ENCODE data around the gene CLEC3B.
"Not testable (repeated sequence)": the region's sequence is repeated elsewhere in the genome, so short reads cannot be mapped to it uniquely, and the experiment has no call there.

The CLEC3B gene

DNA sequence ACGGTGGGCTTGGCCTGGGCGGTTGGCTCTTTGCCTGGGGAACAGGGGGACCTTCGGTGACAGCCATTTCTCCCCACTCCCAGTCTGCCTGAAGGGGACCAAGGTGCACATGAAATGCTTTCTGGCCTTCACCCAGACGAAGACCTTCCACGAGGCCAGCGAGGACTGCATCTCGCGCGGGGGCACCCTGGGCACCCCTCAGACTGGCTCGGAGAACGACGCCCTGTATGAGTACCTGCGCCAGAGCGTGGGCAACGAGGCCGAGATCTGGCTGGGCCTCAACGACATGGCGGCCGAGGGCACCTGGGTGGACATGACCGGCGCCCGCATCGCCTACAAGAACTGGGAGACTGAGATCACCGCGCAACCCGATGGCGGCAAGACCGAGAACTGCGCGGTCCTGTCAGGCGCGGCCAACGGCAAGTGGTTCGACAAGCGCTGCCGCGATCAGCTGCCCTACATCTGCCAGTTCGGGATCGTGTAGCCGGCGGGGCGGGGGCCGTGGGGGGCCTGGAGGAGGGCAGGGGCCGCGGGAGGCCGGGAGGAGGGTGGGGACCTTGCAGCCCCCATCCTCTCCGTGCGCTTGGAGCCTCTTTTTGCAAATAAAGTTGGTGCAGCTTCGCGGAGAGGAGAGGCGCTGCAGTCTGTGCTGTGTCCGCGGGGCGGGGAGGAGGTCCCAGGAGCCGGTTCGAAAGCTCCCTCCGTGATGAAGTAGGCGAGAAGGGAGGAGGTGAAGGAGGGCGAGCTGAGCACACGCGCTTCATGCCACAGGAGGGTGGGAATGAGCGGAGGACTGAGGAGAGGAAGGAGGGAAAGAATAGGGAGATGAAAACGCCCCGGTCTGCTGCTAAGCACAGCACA is 9.6 kb downstream of the CLEC3B start:
- DNase-seq (ENCODE audit: low spot score) = peak; percentile 23

DNA sequence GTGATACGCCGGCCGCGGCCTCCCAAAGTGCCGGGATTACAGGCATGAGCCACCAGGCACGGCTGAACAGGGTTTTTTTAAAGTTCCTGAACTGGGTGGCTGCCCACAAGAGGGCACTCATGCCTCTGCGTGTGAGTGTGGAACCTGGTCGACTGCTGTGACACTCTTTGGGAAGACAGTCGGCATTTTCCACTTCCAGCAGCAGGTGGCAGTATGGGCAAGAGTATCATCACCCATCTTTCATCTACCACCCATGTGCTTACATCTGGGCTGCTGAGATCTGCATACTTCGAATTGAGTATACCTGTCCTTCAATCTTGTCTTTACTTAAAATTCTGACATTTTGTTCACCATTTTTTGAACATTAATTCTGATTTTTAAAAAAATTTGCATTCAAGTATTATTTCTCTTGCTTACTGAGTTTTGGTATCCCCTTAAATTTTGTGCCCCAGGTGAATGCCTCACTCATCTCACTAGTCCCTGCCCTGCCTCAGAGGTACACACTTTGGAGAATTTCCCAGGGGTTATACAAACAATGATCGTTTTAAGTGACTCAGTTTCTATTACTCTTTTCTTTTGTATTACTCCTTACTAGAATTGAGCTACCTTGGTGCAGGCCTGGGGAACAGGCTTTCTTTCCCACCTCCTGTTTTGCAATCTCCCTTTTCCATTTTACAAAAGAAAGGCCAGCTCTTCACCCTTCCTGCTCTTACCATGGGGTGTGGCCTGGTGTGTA is 11.8 kb downstream of the CLEC3B start:
- DNase-seq (ENCODE audit: low spot score) = peak; percentile 91

DNA sequence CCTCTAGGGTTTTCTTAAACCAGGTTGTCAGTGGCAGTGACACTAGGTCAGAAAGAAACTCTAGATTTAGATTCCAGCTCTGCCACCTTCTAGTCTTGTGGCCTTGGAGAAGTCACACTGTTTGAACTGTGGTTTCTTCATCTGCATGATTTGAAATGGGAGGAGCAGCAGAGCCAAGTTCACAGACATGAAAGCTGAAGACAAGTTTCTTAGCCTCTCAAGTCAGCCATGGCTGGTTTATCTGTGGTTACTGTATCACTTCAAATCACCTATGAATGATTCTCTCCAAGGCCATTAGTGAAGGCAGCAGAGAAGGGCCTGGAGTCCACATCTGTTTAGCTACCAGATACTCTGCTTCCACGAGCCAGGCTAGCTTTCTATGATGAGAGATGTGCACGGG is 15.6 kb downstream of the CLEC3B start:
- DNase-seq (ENCODE audit: low spot score) = no peak

DNA sequence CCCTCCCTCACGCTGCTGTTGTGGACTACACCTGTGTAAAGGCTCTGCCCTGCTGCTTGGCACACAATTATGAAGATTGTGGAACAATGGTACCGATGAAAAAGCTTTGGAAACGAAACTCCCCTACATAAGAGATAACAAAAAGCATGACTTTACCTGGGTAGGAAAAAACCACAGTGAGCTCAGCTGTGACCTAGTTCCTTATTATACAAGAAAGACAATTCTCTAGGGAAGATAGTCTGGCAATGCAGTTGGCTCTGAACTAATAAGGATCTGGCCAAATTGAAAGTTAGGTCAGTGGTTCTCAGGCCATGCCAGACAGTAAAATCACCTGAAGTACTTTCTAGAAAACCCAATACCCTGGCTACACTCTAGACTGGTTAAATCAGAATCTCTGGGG is 16.1 kb downstream of the CLEC3B start:
- DNase-seq (ENCODE audit: low spot score) = no peak

DNA sequence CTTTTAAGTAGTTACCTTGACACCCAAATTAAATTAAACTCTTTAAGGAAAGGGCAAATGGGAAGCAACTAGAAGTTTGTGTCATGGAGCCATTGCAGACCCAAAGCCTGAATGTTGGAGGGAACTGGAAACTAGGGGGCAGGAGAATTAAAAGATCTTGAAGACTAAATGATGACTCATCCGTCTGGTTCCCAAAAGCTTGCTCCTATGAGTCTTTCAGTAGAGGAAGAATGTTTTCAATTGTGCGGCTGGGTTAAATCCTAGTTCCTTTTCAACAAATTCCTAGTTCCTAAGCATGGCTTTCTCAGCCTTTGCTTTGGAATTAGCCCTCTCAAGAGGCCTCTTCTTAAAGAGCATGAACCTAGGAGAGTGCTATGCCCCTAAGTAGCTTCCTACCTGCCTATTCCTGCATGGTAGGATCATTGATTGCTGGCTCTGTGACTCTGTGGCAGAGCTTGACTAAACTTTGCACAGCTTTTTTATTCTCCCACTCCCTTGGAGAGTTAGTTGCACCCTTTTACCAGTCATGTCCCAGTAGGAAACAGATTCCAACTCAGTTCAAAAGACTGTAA is 17.7 kb downstream of the CLEC3B start:
- no peak for DNase-seq (ENCODE audit: low spot score)

DNA sequence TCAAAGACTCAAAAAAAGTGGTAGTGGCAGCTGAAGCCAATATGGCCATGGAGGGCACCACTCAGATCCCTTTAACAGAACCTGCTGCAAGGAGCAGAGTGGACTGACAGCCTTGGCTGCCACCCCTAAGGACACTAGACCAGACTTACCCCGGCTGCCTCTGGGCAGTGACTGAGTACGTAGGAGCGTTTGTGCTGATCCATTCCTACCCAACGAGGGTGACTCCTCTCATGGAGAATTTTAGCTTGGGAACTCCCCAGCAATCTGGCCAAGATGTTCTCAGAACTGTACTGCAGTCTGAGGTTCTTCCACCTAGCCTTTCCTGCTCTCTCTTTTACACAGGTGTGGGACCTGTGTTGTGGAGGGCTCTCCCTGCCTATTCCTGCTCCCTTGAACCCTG is 22.1 kb downstream of the CLEC3B start:
- DNase-seq (ENCODE audit: low spot score) = no peak

DNA sequence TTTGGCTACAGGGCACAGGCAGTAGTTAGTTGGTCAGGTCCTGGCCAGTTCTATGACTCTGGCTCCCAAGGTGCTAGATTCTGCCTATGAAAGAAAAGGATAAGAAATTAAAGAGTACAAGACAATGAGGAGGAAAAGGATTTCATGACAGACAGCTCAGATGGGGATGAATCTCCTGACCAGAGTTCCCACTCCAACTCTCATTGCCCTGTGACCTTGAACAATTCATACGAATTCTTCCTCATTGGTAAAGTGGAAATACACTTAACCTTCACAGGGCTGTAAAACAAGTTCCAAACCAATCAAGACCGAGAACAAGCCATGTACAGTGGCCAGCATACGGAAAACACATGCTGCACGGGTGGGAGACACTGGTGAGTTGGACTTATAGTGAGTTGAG is 23.7 kb downstream of the CLEC3B start:
- no peak for DNase-seq (ENCODE audit: low spot score)

DNA sequence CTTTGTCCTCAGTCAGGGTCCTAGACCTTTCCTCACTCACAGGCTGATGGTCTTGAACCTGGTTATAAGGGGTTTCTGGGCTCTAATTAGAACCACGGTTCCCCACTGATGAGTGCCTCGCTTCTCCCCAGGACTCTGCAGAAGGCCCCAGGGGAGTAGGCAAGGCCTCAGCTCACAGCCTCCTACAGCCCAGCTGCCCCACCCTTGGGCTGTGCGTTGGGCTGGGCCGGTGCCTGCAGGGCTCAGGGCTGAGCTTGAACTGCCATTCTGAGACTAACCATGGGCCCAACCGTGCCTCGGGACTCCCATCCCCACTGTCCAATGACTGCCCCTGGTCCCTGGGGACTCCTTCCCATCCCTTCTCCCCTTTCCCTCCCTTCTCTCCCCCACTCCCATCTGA is 25.6 kb downstream of the CLEC3B start:
- DNase-seq (ENCODE audit: low spot score) = no peak

DNA sequence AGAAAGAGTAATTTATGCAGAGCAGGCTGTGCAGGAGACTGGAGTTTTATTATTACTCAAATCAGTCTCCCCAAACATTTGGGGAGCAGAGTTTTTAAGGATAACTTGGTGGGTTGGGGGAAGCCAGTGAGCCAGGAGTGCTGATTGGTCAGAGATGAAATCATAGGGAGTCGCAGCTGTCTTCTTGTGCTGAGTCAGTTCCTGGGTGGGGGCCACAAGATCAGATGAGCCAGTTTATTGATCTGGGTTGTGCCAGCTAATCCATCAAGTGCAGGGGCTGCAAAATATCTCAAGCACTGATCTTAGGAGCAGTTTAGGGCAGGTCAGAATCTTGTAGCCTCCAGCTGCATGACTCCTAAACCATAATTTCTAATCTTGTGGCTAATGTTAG is 27.7 kb downstream of the CLEC3B start:
- not testable (repeated sequence) for DNase-seq (ENCODE audit: low spot score)

DNA sequence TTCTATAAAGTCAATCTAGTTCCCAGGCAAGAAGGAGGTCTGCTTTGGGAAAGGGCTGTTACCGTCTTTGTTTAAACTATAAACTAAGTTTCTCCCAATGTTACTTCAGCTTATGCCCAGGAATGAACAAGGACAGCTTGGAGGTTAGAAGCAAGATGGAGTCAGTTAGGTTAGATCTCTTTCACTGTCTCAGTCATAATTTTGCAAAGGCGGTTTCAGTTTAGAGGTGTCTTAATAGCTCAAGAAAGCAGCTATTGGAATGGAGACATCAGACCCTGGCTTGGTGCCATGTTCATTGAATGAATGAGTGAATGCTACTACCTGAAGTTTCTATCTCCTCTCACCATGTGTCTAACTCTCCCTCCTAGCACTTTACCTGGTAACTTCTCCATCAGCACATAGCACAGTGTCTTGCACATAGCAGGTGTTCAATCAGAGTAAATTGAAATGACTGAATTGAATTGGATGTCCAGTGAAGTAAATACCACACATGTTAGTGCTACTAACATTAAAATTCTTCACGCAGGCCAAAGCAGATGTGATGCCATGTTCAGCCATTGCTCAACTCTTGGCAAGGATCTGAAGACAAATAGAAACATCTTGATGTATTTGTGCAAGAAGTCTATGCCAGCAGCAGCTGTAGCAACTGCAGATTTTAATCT is 28.2 kb downstream of the CLEC3B start:
- no peak for DNase-seq (ENCODE audit: low spot score)

DNA sequence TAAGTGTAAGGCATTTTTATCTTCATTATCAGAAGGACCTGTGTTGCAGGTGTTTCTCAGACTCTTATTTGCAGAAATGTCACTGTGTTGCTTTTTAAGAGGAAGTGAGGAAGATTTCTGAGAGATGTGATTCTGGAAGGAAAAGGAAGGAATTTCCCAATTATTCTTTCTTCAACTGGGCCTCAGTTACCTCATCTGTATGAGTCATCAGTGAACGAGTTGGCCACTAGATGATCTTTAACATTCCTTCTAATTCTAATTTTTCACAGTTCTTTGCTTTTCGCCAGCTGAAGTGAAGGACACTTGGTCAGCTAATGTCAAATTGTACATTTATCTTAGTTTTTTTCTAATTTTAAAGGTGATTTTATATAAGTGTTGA is 28.9 kb downstream of the CLEC3B start:
- DNase-seq (ENCODE audit: low spot score) = no peak

DNA sequence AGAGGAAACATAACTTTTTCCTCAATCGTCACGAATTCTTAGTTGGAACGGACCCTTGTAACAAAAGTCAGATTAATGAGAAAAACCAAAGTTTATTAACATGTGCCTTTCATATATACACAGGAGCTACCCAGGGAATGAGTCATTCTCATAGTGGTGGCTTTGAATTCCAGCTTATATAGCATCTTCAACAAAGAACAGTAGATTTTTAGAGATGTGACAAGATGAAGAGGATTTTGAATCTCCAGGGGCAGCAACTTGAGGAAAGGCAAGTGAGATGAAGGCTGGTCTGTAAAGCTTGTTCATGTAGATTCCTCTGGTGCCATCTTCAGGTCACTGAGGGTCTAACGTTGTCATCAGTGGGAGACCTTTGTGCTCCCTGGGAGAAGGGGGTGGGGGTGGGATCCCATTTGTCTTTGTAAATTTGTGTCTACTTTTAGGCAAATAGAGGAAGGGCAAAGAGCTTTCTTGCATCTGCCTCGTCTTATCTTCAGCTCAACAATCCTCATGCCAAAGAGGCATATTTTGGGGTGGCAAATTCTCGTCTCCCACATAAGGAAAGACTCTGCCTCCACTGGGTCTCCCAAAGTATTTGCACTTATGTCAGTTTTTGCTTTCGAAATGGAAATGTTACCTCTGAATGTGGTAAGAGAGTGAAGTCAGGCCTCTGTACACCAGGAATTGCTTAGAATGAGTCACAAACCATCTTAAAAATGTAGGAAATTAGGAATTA is 29.5 kb downstream of the CLEC3B start:
- DNase-seq (ENCODE audit: low spot score) = no peak

DNA sequence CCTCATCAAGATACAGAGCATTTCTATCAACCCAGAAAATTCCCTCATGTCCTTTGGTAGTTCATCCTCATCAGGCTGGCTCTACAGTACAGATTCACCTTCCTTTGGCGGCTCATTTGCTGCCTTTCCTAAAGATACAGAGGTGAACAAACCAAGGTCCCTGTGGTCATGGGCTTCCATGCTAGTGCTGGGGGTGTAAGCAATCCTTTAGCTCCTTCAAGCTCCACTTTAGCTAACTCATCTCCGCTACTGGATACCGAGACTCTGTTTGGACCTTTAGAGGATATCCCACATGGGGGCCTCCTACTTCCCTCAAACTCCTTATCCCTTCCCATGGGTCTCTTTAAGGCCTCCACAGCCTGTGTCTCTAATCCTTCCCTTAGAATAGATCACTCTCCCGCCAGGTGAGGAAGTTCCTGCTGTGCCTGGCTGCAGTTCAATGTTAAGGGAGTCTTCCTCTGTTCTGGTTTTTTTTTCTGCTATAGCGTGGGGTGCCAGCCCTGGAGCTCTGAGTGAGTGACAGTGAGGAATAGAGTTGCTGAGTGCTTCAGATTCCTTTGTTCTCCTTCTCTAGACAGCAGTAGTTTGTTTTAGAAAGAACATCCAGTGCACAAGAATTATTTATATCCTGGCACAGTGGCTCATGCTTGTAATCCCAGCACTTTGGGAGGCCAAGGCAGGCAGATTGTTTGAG is 30.7 kb downstream of the CLEC3B start:
- no peak for DNase-seq (ENCODE audit: low spot score)

DNA sequence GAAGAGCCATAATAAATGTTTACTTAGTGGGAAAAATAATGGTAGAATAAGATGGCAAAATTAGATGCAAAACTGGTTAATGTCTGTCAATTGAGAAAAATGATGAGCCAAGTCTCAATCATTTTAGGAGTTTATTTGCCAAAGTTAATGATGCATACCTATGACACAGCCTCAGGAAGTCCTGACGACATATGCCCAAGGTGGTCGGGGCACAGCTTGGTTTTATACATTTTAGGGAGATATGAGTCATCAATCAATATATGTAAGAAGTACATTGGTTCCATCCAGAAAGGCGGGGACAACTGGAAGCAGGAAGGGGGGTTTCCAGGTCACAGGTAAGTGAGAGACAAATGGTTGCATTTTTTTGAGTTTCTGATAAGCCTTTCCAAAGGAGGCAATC is 31.5 kb downstream of the CLEC3B start:
- DNase-seq (ENCODE audit: low spot score) = no peak

DNA sequence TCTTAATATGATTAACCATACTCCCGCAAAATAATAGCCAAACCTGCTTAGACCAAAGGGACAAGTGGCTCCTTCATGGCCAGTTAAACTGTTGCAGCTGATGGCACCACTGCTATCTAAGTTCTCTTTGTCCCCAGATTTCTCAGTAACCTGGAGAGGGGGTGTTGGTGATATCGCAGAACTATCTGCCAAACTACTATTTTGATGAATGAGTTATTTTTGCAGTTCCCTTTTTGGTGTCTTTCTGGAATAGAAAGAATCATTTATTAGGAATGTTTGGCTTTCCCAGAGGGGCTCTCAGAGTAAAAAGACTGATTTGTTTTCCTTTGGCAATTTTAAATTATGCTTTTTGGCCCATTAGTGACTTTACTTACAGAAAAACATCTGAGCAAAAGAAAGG is 33.0 kb downstream of the CLEC3B start:
- no peak for DNase-seq (ENCODE audit: low spot score)

DNA sequence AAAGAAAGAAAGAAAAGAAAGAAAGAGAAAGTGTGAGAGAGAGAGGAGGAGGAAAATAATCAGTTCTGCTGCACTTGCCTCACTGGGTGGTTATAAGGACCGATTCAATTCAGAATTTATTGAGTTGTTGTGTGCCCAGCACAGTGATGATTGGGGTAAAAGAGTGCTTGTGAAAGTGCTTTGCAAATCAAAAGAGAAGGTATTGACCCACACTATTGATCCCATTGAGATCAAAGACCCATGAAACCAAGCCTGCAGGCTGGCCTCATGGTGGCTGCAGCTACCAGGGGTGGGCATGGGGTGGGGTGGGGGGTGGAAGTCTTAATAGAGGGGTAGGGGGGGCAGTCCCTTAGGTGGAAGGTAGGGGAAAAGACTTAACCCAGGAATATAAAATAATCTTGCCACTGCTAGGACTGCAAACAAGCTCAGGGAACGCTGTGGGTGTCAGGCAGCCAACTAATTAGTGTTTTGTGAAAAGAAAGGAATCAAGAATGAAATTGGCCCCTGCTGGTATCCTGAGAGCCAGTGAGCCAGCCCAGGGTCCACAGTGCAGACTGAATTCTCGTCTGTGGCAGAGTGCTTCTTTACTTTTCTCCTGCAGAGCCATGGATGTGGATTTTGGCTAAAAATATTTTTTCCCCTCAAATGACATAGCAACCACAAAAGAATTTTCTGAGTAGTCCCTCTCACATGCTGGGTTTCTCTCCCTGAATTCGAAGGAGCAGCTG is 34.2 kb downstream of the CLEC3B start:
- DNase-seq (ENCODE audit: low spot score) = no peak

DNA sequence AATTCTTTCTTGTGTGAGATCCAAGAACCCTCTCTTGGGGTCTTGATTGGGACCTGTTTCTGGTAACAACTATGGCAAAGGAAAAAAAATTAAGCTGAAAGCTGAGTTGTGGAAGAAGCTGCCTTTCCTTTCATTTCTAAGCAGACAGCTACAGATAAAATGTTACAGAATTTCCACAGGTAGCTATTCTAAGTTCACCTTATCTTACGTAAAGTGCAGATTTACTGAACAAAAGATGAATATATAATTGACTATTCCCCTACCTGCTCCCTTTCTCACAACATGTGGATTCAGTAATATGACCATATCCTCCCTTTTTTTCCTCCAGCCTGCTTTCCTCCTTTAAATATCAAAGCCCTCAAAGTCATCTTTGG is 36.6 kb downstream of the CLEC3B start:
- no peak for DNase-seq (ENCODE audit: low spot score)

DNA sequence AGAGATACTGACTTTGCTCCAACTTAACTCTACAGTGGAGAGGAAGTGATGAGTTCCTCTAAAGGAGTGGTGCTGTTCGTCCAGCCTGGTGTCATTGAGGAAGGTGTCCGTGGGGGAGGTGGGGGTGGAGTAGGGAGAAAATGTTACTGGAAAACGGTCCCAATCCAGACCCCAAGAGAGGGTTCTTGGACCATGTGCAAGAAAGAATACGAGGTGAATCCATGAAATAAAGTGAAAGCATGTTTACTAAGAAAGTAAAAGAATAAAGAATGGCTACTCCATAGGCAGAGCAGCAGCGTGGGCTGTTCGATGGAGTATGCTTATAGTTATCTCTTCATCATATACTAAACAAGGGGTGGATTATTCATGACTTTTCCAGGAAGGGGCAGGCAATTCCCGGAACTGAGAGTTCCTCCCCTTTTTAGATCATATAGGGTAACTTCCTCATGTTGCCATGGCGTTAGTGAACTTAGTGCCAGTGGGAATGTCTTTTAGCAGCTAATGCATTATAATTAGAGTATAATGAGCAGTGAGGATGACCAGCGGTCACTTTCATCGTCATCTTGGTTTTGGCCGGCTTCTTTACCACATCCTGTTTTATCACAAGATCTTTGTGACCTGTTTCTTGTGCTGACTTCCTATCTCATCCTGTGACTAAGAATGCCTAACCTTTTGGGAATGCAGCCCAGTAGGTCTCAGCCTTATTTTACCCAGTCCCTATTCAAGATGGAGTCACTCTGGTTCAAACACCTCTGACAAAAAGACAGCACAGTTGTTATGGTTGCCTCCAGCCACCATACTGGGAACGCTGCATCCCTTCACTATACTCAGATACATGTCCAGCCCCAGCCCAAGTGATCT is 38.6 kb downstream of the CLEC3B start:
- no peak for DNase-seq (ENCODE audit: low spot score)

DNA sequence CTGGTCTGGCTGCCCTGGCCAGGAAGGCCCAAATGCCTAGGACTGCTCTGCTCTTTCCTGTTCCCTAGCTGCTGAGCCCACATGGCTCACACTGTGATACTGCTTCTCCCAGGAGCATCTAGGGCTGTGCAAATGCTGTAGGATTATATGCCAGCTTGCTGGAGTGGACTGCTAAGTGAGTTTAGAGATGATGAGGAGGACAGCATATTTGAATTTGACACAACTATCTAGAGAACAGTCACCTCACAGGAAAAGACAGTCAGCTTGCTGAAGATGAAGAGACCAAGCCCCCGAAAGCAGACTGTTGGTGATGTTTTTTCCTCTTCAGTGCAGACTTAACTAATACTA is 39.2 kb downstream of the CLEC3B start:
- no peak for DNase-seq (ENCODE audit: low spot score)
